Transverse colon (tissue), 4 donors: ENCODE measurements around the gene PHKA2. TPM values are rescaled to one million over a fixed set of nuclear protein-coding genes. Genes with fewer than 3 reads are reported as not detected.

ENCODE experiments used
- DNase-seq: peaks from one replicate; pipeline ENCODE4 v3.0.0-alpha.2; 2019
- H3K27ac ChIP-seq, 4 donors: fragments of 200-600 bp; sonication (generic); 2 replicates each; pipeline ENCODE4 v1.5.1; 2016 to 2018; ENCODE audit warnings: inconsistent platforms in 4 of 4
- H3K27me3 ChIP-seq: fragments of 200-600 bp; sonication (generic); 2 replicates; pipeline ENCODE4 v1.5.1; 2017; ENCODE audit warnings: inconsistent platforms
- H3K36me3 ChIP-seq, 4 donors: fragments of 200-600 bp; sonication (generic); 2 replicates each; pipeline ENCODE4 v1.5.1; 2017 to 2019; ENCODE audit warnings: inconsistent platforms in 4 of 4
- H3K4me1 ChIP-seq, 4 donors: fragments of 200-600 bp; sonication (generic); 2 replicates each; pipeline ENCODE4 v1.5.1; 2017 to 2020; ENCODE audit warnings: inconsistent platforms in 4 of 4
- H3K4me3 ChIP-seq, 4 donors: fragments of 200-600 bp; sonication (generic); 1 replicate in 1 of 4; 2 replicates in 3 of 4; pipeline versions ENCODE4 v1.5.1 to v1.6.1; 2017 to 2019; ENCODE audit warnings: inconsistent platforms in 4 of 4
- H3K9me3 ChIP-seq, 2 donors: fragments of 200-600 bp; sonication (generic); 2 replicates each; pipeline ENCODE4 v1.5.1; 2017 to 2019; ENCODE audit warnings: inconsistent platforms in 2 of 2
- EP300 ChIP-seq: sonication (generic); formaldehyde crosslinking; IDR thresholded peaks from one replicate; pipeline ENCODE4 v1.6.1; 2017; ENCODE audit warnings: antibody characterized with exemption, low read depth
- POLR2A ChIP-seq: fragments of 450-650 bp; IDR thresholded peaks from one replicate; pipeline ENCODE4 v1.6.1; 2016; ENCODE audit warnings: antibody characterized with exemption, mild to moderate bottlenecking, moderate library complexity
- POLR2AphosphoS5 ChIP-seq, 3 donors: sonication (generic); formaldehyde crosslinking; IDR thresholded peaks; one replicate each; pipeline ENCODE4 v1.6.1; 2016; ENCODE audit warnings: antibody characterized with exemption in 3 of 3
- WGBS, 2 donors: methylation state at CpG; one replicate each; pipeline ENCODE4 v1.1.5; 2018; ENCODE audit warnings: low coverage in 1 of 2; 5-methylcytosine and 5-hydroxymethylcytosine counted together
- in situ Hi-C, 4 donors: fragments of 200-750 bp; cut with MboI; loops; one replicate each; pipeline versions ENCODE4 v1.15.0 to v1.15.1; 2017; ENCODE audit warnings: low sequenced_read_pairs in 3 of 4, low pct_ligation_motif_present in 1 of 4, low pct_unique_long_range_greater_than_20kb in 1 of 4
- intact Hi-C: fragments of 100-400 bp; cut with DNase I; formaldehyde crosslinking; loops from one replicate; pipeline ENCODE4 v1.15.1; 2023; ENCODE audit warnings: low total_unique reads
- total RNA-seq, 4 donors: library from RNA; depleted of rRNA; stranded (reverse); fragments of >200 nt; gene quantifications; one replicate each; pipeline ENCODE4 v1.1.0, GENCODE V29; 2016
- TF ChIP-seq, protein P1 (sequence below), 5 experiments: fragments of 200-600 bp in 3 of 5; fragments of 450-650 bp in 2 of 5; sonication (generic) in 3 of 5; IDR thresholded peaks; 1 replicate in 2 of 5; 2 replicates in 3 of 5; pipeline ENCODE4 v1.5.1; 2016 to 2017; ENCODE audit warnings: antibody characterized with exemption in 5 of 5, inconsistent platforms in 3 of 5, mild to moderate bottlenecking in 2 of 5, moderate library complexity in 1 of 5

Gene PHKA2
- total RNA-seq, 4 donors from 2014 or later = 23.8 to 46.4 (median 30.4) TPM

DNA sequence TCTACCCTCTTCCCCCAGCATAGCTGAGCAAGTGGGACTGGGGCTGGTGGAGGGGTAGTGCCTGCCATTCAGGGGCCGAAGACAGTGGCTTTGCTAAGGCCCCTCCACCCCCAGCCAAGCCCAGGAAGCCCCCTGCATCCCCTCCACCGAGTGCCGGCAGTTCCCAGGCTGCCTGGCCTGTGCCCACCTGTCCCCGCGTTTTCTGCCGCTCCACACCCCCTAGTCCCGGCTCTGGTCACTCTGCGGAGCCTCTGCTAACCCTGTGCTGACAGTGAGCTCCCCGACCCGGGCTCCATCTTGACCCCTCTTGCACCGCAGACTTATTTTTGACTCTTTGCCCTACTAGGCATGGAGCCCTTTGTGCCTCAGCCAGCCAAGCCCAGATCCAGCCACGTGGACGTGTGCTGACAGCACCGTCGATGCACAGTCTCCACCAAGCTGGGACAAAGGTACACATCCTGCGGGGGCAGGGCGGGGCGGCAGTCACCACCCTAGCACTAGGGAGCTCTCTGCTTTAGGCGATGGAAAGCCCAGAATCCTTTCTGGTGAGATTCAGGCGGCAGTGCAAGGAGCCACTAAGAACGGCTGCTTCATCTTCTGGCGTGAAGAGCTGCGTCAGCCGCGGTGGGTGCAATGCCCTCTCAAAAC is 96.6 kb downstream of the PHKA2 start:
- no peaks in the 10 kb centered on the region for H3K36me3 ChIP-seq
- 66% methylated on average over 22 of the region's 25 CpGs; no CpG with 5 or more reads in 1 of the 2 donors for WGBS, 2 donors
- H3K9me3 ChIP-seq = no peaks in the 10 kb centered on the region
- TF ChIP-seq POLR2A = no peak
- no peaks in the 10 kb centered on the region for H3K27me3 ChIP-seq
- peaks cover 0 to 21% (median 10%) of the 10 kb centered on the region in 4 donors for H3K4me1 ChIP-seq
- H3K27ac ChIP-seq = peak overlapping the region; percentile 67 to 84 (median 79)
- H3K4me3 ChIP-seq = peak overlapping the region in 1 of 4 donors; percentile 51
- DNase-seq = peak; percentile 65
- intact Hi-C loops = loop anchor here (5.0 kb wide), 1 partner anchor 1140 kb away; no protein-coding TSS in a partner anchor
- in situ Hi-C loops = loop anchor here in 3 of 4 donors (25.0 kb wide), 1 partner anchor 475 kb away; no protein-coding TSS in a partner anchor

DNA sequence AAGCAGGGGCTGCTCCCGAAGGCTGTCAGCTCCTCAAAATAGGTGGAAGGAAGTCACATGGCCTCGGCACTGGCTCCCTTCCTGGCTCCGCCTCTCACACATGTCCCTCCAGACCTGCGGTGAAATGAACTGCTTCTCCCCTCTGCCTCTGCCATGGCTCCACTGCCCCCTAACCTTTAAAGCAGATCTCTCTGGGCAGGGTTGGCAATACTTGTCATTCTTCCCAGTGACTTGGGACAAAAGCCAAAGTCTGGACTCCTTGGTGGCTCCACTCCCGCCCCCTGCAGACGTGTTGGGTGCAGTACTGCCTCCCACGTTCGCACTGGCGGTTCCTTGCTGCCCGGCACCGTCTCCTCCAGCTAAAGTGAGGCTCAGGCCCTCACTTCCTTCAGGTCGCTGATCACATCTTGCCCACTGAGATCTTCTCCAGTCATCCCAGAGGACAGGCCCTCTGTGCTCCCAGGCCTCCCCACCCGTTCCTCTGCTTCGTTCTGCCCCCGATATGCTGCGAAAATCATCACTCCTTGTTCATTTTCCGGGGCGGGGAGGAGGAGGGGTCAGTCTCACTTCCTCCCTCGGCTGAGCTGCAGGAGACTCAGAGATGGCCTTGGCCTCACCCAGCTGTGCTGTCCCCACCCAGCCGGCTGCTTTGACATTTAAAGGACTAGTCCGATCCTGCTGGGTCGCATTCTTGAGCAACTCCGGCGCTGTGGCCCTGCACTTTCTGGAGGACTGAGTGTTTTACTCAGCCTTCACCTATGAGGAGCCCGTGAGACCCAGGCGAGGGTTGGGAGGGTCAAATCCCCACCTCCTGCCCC is 97.4 kb downstream of the PHKA2 start:
- intact Hi-C loops = loop anchor here (5.0 kb wide), 1 partner anchor 1139 kb away; no protein-coding TSS in a partner anchor
- in situ Hi-C loops = loop anchor here in 3 of 4 donors (25.0 kb wide), 1 partner anchor 474 kb away; no protein-coding TSS in a partner anchor
- peaks cover 0 to 21% (median 10%) of the 10 kb centered on the region in 4 donors for H3K4me1 ChIP-seq
- peak overlapping the region; percentile 67 to 84 (median 79) for H3K27ac ChIP-seq
- TF ChIP-seq POLR2AphosphoS5 (IDR thresholded peaks at IDR 0.05) (peak in 2 of 3 donors; percentile 5 to 23), EP300 (no peak), POLR2A (peak; percentile 50)
- TF ChIP-seq, protein P1, sequence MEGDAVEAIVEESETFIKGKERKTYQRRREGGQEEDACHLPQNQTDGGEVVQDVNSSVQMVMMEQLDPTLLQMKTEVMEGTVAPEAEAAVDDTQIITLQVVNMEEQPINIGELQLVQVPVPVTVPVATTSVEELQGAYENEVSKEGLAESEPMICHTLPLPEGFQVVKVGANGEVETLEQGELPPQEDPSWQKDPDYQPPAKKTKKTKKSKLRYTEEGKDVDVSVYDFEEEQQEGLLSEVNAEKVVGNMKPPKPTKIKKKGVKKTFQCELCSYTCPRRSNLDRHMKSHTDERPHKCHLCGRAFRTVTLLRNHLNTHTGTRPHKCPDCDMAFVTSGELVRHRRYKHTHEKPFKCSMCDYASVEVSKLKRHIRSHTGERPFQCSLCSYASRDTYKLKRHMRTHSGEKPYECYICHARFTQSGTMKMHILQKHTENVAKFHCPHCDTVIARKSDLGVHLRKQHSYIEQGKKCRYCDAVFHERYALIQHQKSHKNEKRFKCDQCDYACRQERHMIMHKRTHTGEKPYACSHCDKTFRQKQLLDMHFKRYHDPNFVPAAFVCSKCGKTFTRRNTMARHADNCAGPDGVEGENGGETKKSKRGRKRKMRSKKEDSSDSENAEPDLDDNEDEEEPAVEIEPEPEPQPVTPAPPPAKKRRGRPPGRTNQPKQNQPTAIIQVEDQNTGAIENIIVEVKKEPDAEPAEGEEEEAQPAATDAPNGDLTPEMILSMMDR (IDR thresholded peaks at IDR 0.05) = peak; percentile 42 to 81 (median 51)
- 0 to 42% methylated on average over 1 to 26 of the region's 26 CpGs for WGBS, 2 donors
- no peaks in the 10 kb centered on the region for H3K27me3 ChIP-seq
- H3K4me3 ChIP-seq = peak overlapping the region in 3 of 4 donors; percentile 24 to 51 (median 27)
- no peaks in the 10 kb centered on the region for H3K9me3 ChIP-seq
- H3K36me3 ChIP-seq = no peaks in the 10 kb centered on the region
- peak; percentile 81 for DNase-seq

DNA sequence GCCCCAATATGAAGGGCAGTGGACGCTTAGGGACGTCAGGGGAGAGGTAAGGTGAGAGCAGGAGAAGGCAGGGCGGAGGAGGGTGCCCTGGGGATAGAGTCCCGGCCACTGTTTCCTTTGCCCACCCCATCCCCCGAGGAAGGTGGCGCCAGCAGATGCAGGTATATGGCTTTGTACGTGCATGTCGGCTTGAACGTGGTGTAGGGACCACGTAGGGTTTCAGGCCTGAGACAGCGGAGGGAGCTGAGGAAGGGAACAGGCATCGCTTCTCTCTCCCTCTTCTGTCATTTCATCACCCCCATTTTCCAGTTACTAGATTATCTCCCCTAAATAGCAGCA is 97.9 kb downstream of the PHKA2 start:
- Histone ChIP-seq H3K27me3 (no peaks in the 10 kb centered on the region), H3K27ac (peak overlapping the region; percentile 67 to 84 (median 79)), H3K36me3 (no peaks in the 10 kb centered on the region), H3K9me3 (no peaks in the 10 kb centered on the region), H3K4me1 (peaks cover 0 to 21% (median 10%) of the 10 kb centered on the region in 4 donors), H3K4me3 (peak overlapping the region in 3 of 4 donors; percentile 24 to 51 (median 27))
- TF ChIP-seq POLR2AphosphoS5 (IDR thresholded peaks at IDR 0.05) (no peak), EP300 (no peak), POLR2A (no peak)
- TF ChIP-seq, protein P1 (IDR thresholded peaks at IDR 0.05) = no peak
- no peak for DNase-seq
- intact Hi-C loops (loop anchor here (5.0 kb wide), 1 partner anchor 1139 kb away; no protein-coding TSS in a partner anchor), in situ Hi-C loops (loop anchor here in 3 of 4 donors (25.0 kb wide), 1 partner anchor 474 kb away; no protein-coding TSS in a partner anchor)
- WGBS, 2 donors = 45% methylated on average over 12 of the region's 12 CpGs; no CpG with 5 or more reads in 1 of the 2 donors

DNA sequence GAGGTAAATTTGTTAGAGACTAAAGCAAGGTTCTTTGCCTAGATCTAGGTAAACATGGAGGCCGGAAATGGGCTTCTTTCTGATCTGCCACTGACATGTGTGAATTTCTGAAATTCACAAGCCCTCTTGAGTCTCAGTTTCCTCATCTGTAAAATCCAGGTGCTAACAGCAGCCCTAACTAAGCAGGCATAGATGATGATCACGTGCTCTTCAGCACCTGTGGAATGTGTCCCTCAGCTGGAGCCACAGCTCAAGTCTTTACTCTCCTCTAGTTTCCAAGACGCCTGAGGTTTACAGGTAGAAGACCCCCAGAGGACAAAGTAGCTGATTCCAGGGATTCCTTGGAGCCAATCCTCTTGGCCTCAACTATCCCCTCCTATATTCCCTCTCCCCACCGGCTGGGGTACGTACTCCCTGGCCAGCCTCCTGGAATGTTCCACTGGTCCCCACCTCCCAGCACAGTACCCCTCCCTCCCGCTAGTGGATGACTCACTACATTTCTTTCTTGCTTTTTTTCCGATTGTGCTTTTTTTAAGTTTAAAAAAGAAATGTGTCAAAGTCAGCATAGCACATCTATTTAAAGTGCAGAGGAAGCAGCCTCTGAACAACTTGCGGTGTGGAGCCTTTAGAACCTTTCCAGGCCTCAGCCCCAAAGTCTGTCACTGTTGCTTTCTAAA is 98.4 kb downstream of the PHKA2 start:
- 58% methylated on average over 8 of the region's 8 CpGs; no CpG with 5 or more reads in 1 of the 2 donors for WGBS, 2 donors
- Histone ChIP-seq H3K4me1 (peaks cover 0 to 21% (median 10%) of the 10 kb centered on the region in 4 donors), H3K27ac (peak overlapping the region; percentile 67 to 84 (median 79)), H3K36me3 (no peaks in the 10 kb centered on the region), H3K9me3 (no peaks in the 10 kb centered on the region), H3K4me3 (peak overlapping the region in 2 of 4 donors; percentile 27 to 51), H3K27me3 (no peaks in the 10 kb centered on the region)
- in situ Hi-C loops (loop anchor here in 3 of 4 donors (25.0 kb wide), 1 partner anchor 473 kb away; no protein-coding TSS in a partner anchor), intact Hi-C loops (loop anchor here (5.0 kb wide), 1 partner anchor 1138 kb away; no protein-coding TSS in a partner anchor)
- DNase-seq = no peak
- TF ChIP-seq, protein P1 (IDR thresholded peaks at IDR 0.05) = no peak
- TF ChIP-seq EP300 (no peak), POLR2A (no peak), POLR2AphosphoS5 (IDR thresholded peaks at IDR 0.05) (no peak)
